Measurements from ENCODE around the gene SSC4D. TPM values are rescaled to one million over a fixed set of nuclear protein-coding genes. Genes with fewer than 3 reads are reported as not detected.

Gene SSC4D
- total RNA-seq, 1 experiment from 2014 or later, result 14.8 TPM

GRCh38 chr7:76430211-76430610 lies 20.7 kb upstream of the SSC4D start:
- H3K4me1 Mint-ChIP-seq, result peaks cover 6 to 10% of the 10 kb centered on the region in 2 experiments
- no peak overlapping the region for H2BK120ac ChIP-seq (ENCODE audit: low read depth, low read length, poor library complexity, severe bottlenecking)
- H3K4me3 Mint-ChIP-seq, result no peak overlapping the region
- H3K23ac ChIP-seq (ENCODE audit: insufficient read length, low read depth, low read length), result no peak overlapping the region
- DNase-seq, result no peak
- no peaks in the 10 kb centered on the region for H3K9me3 ChIP-seq (ENCODE audit: control insufficient read depth, low read depth, low read length)
- peaks cover 2 to 4% (median 4%) of the 10 kb centered on the region in 3 experiments; a peak in 5 of 7 replicates for H3K36me3 Mint-ChIP-seq (ENCODE audit: insufficient read depth in 1 of 3, low read depth in 3 of 3)
- no peak overlapping the region for H2AK5ac ChIP-seq (ENCODE audit: insufficient read length, low read length)
- no peak overlapping the region for H3K27ac ChIP-seq (ENCODE audit: insufficient read length, low read depth, low read length)
- no peaks in the 10 kb centered on the region for H3K23me2 ChIP-seq (ENCODE audit: insufficient read length, low read depth, low read length, poor library complexity, severe bottlenecking)
- no peak overlapping the region for H3K9ac ChIP-seq (ENCODE audit: extremely low read depth, insufficient read length, low read length)
- no peak overlapping the region for H3T11ph ChIP-seq (ENCODE audit: low read length)
- no peaks in the 10 kb centered on the region; the same call in 1 of the 2 replicates for H3K4me1 ChIP-seq (ENCODE audit: insufficient read depth, low read length)
- no peak overlapping the region for H3K4ac ChIP-seq (ENCODE audit: low read depth, low read length)
- WGBS (ENCODE audit: extremely low coverage, insufficient read length, low lambda C conversion rate), result no CpG with 5 or more reads among the region's 9 CpGs
- no peaks in the 10 kb centered on the region for H3K9me3 Mint-ChIP-seq
- no peak overlapping the region for H2BK12ac ChIP-seq (ENCODE audit: insufficient read length, low read depth, low read length)
- H4K8ac ChIP-seq (replicated peaks; ENCODE audit: insufficient read length, low read depth, low read length), result no peak overlapping the region
- H3K27me3 Mint-ChIP-seq (ENCODE audit: low read depth), result no peaks in the 10 kb centered on the region
- H3K56ac ChIP-seq (ENCODE audit: insufficient read length, low read depth, low read length), result no peak overlapping the region
- H2BK20ac ChIP-seq (ENCODE audit: low read depth, low read length, poor library complexity, severe bottlenecking), result no peak overlapping the region
- H3K27ac Mint-ChIP-seq, result no peak overlapping the region
- H4K91ac ChIP-seq (ENCODE audit: insufficient read length, low read depth, low read length), result no peak overlapping the region
- no peaks in the 10 kb centered on the region for H4K20me1 ChIP-seq (ENCODE audit: control insufficient read depth, insufficient read depth, insufficient read length)
- no peak overlapping the region for H2BK15ac ChIP-seq (ENCODE audit: low read depth, low read length)
- H4K5ac ChIP-seq (ENCODE audit: insufficient read length, low read depth, low read length), result no peak overlapping the region
- no peaks in the 10 kb centered on the region for H3K79me1 ChIP-seq (ENCODE audit: insufficient read depth, low read depth, low read length, poor library complexity, severe bottlenecking)
- no peak overlapping the region for H3K14ac ChIP-seq (ENCODE audit: insufficient read depth, low read length)
- H3K79me2 ChIP-seq (ENCODE audit: insufficient read depth, low read length), result no peaks in the 10 kb centered on the region
- no peak overlapping the region for H2AFZ ChIP-seq (ENCODE audit: low read length)
- H3K27me3 ChIP-seq (ENCODE audit: insufficient read depth, low read length), result no peaks in the 10 kb centered on the region
- H3K4me2 ChIP-seq (ENCODE audit: insufficient read depth, insufficient read length, low read length), result no peak overlapping the region
- TF ChIP-seq CTCF (conservative IDR thresholded peaks at IDR 0.05), result no peak
- H2BK5ac ChIP-seq (ENCODE audit: insufficient read length, low read length), result no peak overlapping the region
- H3K18ac ChIP-seq (ENCODE audit: insufficient read length, low read depth, low read length), result no peak overlapping the region

Data from H9 (cell line).